K562 (cell line): ENCODE results near the gene TMEM59. TPM values are rescaled to one million over a fixed set of nuclear protein-coding genes. Genes with fewer than 3 reads are reported as not detected.
A peak's percentile ranks its signal among the peaks of the same experiment; 100 is the strongest.

ENCODE experiments used
- ARNT ChIP-seq, 2 experiments: fragments of 450-650 bp; IDR thresholded peaks; 2 replicates each; pipeline ENCODE4 v1.6.1; 2016; ENCODE audit warnings: mild to moderate bottlenecking in 1 of 2
- CREM ChIP-seq: IDR thresholded peaks from 2 replicates; pipeline ENCODE4 v1.6.1; 2014; ENCODE audit warnings: antibody characterized with exemption, low read depth
- HIVEP1 ChIP-seq: fragments of 250-450 bp; sonication (Bioruptor Pico); IDR thresholded peaks from 2 replicates; pipeline ENCODE4 v1.4.0; 2020; ENCODE audit warnings: mild to moderate bottlenecking
- HNRNPH1 ChIP-seq: fragments of 200-400 bp; formaldehyde crosslinking; optimal IDR thresholded peaks from 2 replicates; pipeline ENCODE3; 2017; ENCODE audit warnings: low read depth, mild to moderate bottlenecking, low read length, moderate library complexity
- ILK ChIP-seq: fragments of 450-650 bp; IDR thresholded peaks from 2 replicates; pipeline ENCODE4 v1.6.1; 2016; ENCODE audit warnings: missing genetic modification characterization, low read depth, mild to moderate bottlenecking, missing compliant biosample characterization, moderate library complexity, borderline replicate concordance
- L3MBTL2 ChIP-seq: fragments of 450-650 bp; IDR thresholded peaks from 2 replicates; pipeline ENCODE4 v1.6.1; 2016; ENCODE audit warnings: mild to moderate bottlenecking, moderate library complexity
- NEUROD1 ChIP-seq: fragments of 150-350 bp; IDR thresholded peaks from 2 replicates; pipeline ENCODE4 v1.6.1; 2014; ENCODE audit warnings: borderline replicate concordance, low read length, low read depth; ENCODE audit not compliant: partially characterized antibody
- NONO ChIP-seq, 2 experiments: fragments of 200-400 bp in 1 of 2; fragments of 450-650 bp in 1 of 2; formaldehyde crosslinking in 1 of 2; IDR thresholded peaks; 2 replicates each; pipeline ENCODE4 v1.6.1; 2017; ENCODE audit warnings: low read depth in 2 of 2, mild to moderate bottlenecking in 2 of 2, moderate library complexity in 2 of 2, low read length in 1 of 2
- POLR2H ChIP-seq: IDR thresholded peaks from 2 replicates; pipeline ENCODE4 v1.6.1; 2016; ENCODE audit warnings: missing genetic modification characterization, low read depth, mild to moderate bottlenecking, control low read depth, missing compliant biosample characterization, moderate library complexity
- POLR3A ChIP-seq: IDR thresholded peaks from 2 replicates; pipeline ENCODE4 v1.6.1; 2011; ENCODE audit warnings: borderline replicate concordance, mild to moderate bottlenecking, moderate library complexity; ENCODE audit not compliant: insufficient read length, insufficient read depth; ENCODE audit errors: extremely low read depth
- PRPF4 ChIP-seq: fragments of 200-400 bp; formaldehyde crosslinking; IDR thresholded peaks from one replicate; pipeline ENCODE4 v1.6.1; 2017; ENCODE audit warnings: low read length, low read depth, mild to moderate bottlenecking; ENCODE audit not compliant: insufficient read depth, poor library complexity, severe bottlenecking
- RFX1 ChIP-seq: fragments of 450-650 bp; IDR thresholded peaks from 2 replicates; pipeline ENCODE4 v1.6.1; 2016; ENCODE audit warnings: mild to moderate bottlenecking, moderate library complexity
- SMAD1 ChIP-seq: fragments of 150-350 bp; IDR thresholded peaks from 2 replicates; pipeline ENCODE4 v1.6.1; 2014; ENCODE audit warnings: low read length, low read depth; ENCODE audit not compliant: partially characterized antibody
- ZBTB26 ChIP-seq: fragments of 450-650 bp; formaldehyde crosslinking; IDR thresholded peaks from 2 replicates; pipeline ENCODE4 v1.4.0; 2022; ENCODE audit warnings: missing genetic modification characterization
- ZNF644 ChIP-seq: fragments of 200-800 bp; sonication (Bioruptor generic); IDR thresholded peaks from 2 replicates; pipeline ENCODE4 v1.6.1; 2016; ENCODE audit warnings: low read depth, missing genetic modification characterization, missing compliant biosample characterization
- polyA plus RNA-seq, 8 experiments: library from polyadenylated mRNA; depleted of rRNA in 4 of 8; stranded (reverse) in 5 of 8; unstranded in 3 of 8; fragments of >200 nt; fragmentation: Nextera tagmentation in 2 of 8; fragmentation: Illumina TruSeq in 1 of 8; extraction: Ambion mirVana in 2 of 8; extraction: Trizol in 1 of 8; gene quantifications; 2 replicates each; pipeline versions ENCODE4 v1.2.1 to v1.2.3, GENCODE V29; 2011 to 2014; ENCODE audit warnings: inconsistent platforms in 1 of 8, missing spikeins in 1 of 8
- total RNA-seq, 7 experiments: library from RNA; depleted of rRNA in 6 of 7; stranded (reverse); fragments of >200 nt in 6 of 7; fragmentation: Illumina TruSeq in 2 of 7; extraction: Trizol in 2 of 7; gene quantifications; 2 replicates each; pipeline versions ENCODE4 v1.2.1 to v1.2.3, GENCODE V29; 2011 to 2021; ENCODE audit warnings: low replicate concordance in 1 of 7
- TF ChIP-seq, protein P1 (sequence below): fragments of 450-650 bp; conservative IDR thresholded peaks from 2 replicates; pipeline ENCODE4 v1.6.1; 2016; ENCODE audit warnings: missing genetic modification characterization, low read depth, mild to moderate bottlenecking, missing compliant biosample characterization, moderate library complexity
- TF ChIP-seq, protein P2 (sequence below): sonication (generic); formaldehyde crosslinking; IDR thresholded peaks from 2 replicates; pipeline ENCODE4 v1.8.0; 2022; ENCODE audit warnings: missing genetic modification reagents, mild to moderate bottlenecking, borderline replicate concordance
- TF ChIP-seq, protein P3 (sequence below): fragments of 450-650 bp; IDR thresholded peaks from 2 replicates; pipeline ENCODE4 v1.6.1; 2017; ENCODE audit warnings: antibody characterized with exemption, mild to moderate bottlenecking

The TMEM59 gene
- total and polyA plus RNA-seq, 9 of the 15 experiments (the other 6 are each of a cell fraction or from before 2014, with no cell fraction given): 93.1 to 316 (median 151) TPM

GRCh38 chr1:54053745-54054437 is 887 bp upstream of the TMEM59 start (continued):
- TF ChIP-seq, protein P1, sequence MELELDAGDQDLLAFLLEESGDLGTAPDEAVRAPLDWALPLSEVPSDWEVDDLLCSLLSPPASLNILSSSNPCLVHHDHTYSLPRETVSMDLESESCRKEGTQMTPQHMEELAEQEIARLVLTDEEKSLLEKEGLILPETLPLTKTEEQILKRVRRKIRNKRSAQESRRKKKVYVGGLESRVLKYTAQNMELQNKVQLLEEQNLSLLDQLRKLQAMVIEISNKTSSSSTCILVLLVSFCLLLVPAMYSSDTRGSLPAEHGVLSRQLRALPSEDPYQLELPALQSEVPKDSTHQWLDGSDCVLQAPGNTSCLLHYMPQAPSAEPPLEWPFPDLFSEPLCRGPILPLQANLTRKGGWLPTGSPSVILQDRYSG (tag): no peak
- TF ChIP-seq NONO (IDR thresholded peaks at IDR 0.05; ENCODE audit: low read depth in 2 of 2, low read length in 1 of 2): no peak
- TF ChIP-seq POLR3A: no peak
- TF ChIP-seq L3MBTL2: no peak
- TF ChIP-seq HNRNPH1: no peak
- TF ChIP-seq PRPF4: no peak
- TF ChIP-seq ZNF644 (tag): peak; percentile 50; the same call in 1 of the 2 replicates
- TF ChIP-seq CREM: no peak
- no peak for TF ChIP-seq ARNT (IDR thresholded peaks at IDR 0.05)
- TF ChIP-seq, protein P2, sequence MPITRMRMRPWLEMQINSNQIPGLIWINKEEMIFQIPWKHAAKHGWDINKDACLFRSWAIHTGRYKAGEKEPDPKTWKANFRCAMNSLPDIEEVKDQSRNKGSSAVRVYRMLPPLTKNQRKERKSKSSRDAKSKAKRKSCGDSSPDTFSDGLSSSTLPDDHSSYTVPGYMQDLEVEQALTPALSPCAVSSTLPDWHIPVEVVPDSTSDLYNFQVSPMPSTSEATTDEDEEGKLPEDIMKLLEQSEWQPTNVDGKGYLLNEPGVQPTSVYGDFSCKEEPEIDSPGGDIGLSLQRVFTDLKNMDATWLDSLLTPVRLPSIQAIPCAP (CRISPR knock-in tag): no peak
- peak; percentile 71; the same call in 1 of the 2 replicates for TF ChIP-seq ZBTB26 (CRISPR knock-in tag)
- TF ChIP-seq SMAD1: no peak
- TF ChIP-seq NEUROD1: no peak
- TF ChIP-seq POLR2H (tag): peak; percentile 8; the same call in 1 of the 2 replicates
- TF ChIP-seq RFX1: peak; percentile 58
- TF ChIP-seq ILK (tag): no peak
- TF ChIP-seq HIVEP1 (CRISPR knock-in tag): no peak
- TF ChIP-seq, protein P3, sequence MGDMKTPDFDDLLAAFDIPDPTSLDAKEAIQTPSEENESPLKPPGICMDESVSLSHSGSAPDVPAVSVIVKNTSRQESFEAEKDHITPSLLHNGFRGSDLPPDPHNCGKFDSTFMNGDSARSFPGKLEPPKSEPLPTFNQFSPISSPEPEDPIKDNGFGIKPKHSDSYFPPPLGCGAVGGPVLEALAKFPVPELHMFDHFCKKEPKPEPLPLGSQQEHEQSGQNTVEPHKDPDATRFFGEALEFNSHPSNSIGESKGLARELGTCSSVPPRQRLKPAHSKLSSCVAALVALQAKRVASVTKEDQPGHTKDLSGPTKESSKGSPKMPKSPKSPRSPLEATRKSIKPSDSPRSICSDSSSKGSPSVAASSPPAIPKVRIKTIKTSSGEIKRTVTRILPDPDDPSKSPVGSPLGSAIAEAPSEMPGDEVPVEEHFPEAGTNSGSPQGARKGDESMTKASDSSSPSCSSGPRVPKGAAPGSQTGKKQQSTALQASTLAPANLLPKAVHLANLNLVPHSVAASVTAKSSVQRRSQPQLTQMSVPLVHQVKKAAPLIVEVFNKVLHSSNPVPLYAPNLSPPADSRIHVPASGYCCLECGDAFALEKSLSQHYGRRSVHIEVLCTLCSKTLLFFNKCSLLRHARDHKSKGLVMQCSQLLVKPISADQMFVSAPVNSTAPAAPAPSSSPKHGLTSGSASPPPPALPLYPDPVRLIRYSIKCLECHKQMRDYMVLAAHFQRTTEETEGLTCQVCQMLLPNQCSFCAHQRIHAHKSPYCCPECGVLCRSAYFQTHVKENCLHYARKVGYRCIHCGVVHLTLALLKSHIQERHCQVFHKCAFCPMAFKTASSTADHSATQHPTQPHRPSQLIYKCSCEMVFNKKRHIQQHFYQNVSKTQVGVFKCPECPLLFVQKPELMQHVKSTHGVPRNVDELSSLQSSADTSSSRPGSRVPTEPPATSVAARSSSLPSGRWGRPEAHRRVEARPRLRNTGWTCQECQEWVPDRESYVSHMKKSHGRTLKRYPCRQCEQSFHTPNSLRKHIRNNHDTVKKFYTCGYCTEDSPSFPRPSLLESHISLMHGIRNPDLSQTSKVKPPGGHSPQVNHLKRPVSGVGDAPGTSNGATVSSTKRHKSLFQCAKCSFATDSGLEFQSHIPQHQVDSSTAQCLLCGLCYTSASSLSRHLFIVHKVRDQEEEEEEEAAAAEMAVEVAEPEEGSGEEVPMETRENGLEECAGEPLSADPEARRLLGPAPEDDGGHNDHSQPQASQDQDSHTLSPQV: 0 out of 2 replicates have a peak, but pooled peaks have one; percentile 4
